ENCODE measurements around the gene TMEM192.
"Not testable (repeated sequence)": the region's sequence is repeated elsewhere in the genome, so short reads cannot be mapped to it uniquely, and the experiment has no call there.

TMEM192 gene

DNA sequence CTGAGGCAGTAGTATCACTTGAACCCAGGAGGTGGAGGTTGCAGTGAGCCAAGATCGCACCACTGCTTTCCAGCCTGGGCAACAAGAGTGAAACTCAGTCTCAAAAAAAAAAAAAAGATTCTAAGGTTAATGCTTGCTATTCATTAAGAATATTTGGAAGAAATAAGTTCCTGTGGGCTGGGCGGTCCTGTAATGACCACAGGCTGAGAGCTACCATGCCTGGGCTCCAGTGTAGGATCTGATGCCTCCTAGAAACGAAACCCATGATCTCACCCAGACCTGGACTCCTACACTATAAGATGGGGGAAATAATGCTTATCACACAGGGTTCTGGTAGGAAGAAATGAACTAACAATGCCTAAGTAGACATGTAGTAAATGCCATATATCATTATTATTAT, 17.8 kb downstream of the TMEM192 start:
- H3K27me3 ChIP-seq (ENCODE audit: control insufficient read depth, low read length): no peaks in the 10 kb centered on the region
- no peak overlapping the region for H3K27ac ChIP-seq (ENCODE audit: low read depth, low read length)
- H3K4me2 ChIP-seq (ENCODE audit: low read length): no peak overlapping the region
- no peak overlapping the region for H3K4me3 ChIP-seq (ENCODE audit: low read length)
- H3K36me3 ChIP-seq (ENCODE audit: control insufficient read depth, low read length): peaks cover 14% of the 10 kb centered on the region; the same call in 1 of the 2 replicates
- no peaks in the 10 kb centered on the region for H3K9me2 ChIP-seq (replicated peaks; ENCODE audit: control insufficient read depth, low read length)
- no peaks in the 10 kb centered on the region for H4K20me1 ChIP-seq (ENCODE audit: control insufficient read depth, insufficient read depth, low read depth, low read length)
- no peak for TF ChIP-seq EZH2phosphoT487 (IDR thresholded peaks at IDR 0.05; ENCODE audit: borderline replicate concordance, low read length)
- TF ChIP-seq, protein P1, sequence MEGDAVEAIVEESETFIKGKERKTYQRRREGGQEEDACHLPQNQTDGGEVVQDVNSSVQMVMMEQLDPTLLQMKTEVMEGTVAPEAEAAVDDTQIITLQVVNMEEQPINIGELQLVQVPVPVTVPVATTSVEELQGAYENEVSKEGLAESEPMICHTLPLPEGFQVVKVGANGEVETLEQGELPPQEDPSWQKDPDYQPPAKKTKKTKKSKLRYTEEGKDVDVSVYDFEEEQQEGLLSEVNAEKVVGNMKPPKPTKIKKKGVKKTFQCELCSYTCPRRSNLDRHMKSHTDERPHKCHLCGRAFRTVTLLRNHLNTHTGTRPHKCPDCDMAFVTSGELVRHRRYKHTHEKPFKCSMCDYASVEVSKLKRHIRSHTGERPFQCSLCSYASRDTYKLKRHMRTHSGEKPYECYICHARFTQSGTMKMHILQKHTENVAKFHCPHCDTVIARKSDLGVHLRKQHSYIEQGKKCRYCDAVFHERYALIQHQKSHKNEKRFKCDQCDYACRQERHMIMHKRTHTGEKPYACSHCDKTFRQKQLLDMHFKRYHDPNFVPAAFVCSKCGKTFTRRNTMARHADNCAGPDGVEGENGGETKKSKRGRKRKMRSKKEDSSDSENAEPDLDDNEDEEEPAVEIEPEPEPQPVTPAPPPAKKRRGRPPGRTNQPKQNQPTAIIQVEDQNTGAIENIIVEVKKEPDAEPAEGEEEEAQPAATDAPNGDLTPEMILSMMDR (IDR thresholded peaks at IDR 0.05; ENCODE audit: low read depth, low read length, poor library complexity, severe bottlenecking): no peak
- H3K79me2 ChIP-seq (ENCODE audit: control insufficient read depth, low read length): no peaks in the 10 kb centered on the region
- H3K4me1 ChIP-seq (ENCODE audit: control insufficient read depth, low read length): no peaks in the 10 kb centered on the region
- no peaks in the 10 kb centered on the region for H3K9me3 ChIP-seq (ENCODE audit: control insufficient read depth, insufficient read depth, low read length)
- no peaks in the 10 kb centered on the region for H3F3A ChIP-seq (ENCODE audit: control insufficient read depth, insufficient read depth)

DNA sequence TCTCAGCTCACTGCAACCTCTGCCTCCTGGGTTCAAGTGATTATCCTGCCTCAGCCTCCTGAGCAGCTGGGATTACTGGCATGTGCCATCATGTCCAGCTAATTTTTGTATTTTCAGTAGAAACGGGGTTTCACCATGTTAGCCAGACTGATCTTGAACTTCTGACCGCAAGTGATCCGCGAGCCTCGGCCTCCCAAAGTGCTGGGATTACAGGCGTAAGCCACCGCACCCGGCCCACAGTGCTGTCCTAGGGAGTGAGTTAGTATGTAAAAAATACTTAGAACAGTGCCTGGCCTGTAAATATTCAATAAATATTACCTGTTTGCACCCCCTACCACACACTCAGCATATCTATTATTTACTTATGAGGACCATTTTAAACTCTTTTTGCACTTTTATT, 20.5 kb downstream of the TMEM192 start:
- H3K9me3 ChIP-seq (ENCODE audit: control insufficient read depth, insufficient read depth, low read length); H3K4me3 ChIP-seq (ENCODE audit: low read length); H3F3A ChIP-seq (ENCODE audit: control insufficient read depth, insufficient read depth); H3K79me2 ChIP-seq (ENCODE audit: control insufficient read depth, low read length); H3K27ac ChIP-seq (ENCODE audit: low read depth, low read length); H3K27me3 ChIP-seq (ENCODE audit: control insufficient read depth, low read length); H3K4me1 ChIP-seq (ENCODE audit: control insufficient read depth, low read length); H4K20me1 ChIP-seq (ENCODE audit: control insufficient read depth, insufficient read depth, low read depth, low read length); H3K9me2 ChIP-seq (replicated peaks; ENCODE audit: control insufficient read depth, low read length); H3K4me2 ChIP-seq (ENCODE audit: low read length): not testable (repeated sequence)
- H3K36me3 ChIP-seq (ENCODE audit: control insufficient read depth, low read length): peaks cover 21% of the 10 kb centered on the region

DNA sequence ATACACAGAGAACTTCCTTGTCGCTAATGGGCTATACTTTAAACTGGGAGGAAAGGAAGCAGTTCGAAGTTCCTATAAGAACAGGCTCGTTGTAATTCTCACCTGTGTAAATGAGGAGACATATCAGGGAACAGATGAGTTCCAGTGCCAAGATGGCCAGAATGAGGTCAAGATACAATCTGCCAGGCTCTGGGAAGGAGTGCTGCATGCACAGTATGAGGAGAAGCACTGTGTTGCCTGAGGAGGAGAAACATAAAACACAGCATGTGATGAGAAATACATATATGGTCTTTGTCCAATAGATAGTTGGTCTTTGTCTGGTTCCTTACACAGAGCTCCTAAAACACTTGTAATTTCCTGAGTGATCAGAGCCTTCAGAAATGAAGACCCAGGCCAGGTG, 24.3 kb downstream of the TMEM192 start:
- Histone ChIP-seq H3K9me3 (ENCODE audit: control insufficient read depth, insufficient read depth, low read length) (no peaks in the 10 kb centered on the region), H3K9me2 (replicated peaks; ENCODE audit: control insufficient read depth, low read length) (no peaks in the 10 kb centered on the region), H3K27me3 (ENCODE audit: control insufficient read depth, low read length) (no peaks in the 10 kb centered on the region), H3K27ac (ENCODE audit: low read depth, low read length) (no peak overlapping the region), H3K79me2 (ENCODE audit: control insufficient read depth, low read length) (no peaks in the 10 kb centered on the region), H3K36me3 (ENCODE audit: control insufficient read depth, low read length) (peaks cover 35% of the 10 kb centered on the region), H3K4me1 (ENCODE audit: control insufficient read depth, low read length) (no peaks in the 10 kb centered on the region), H3F3A (ENCODE audit: control insufficient read depth, insufficient read depth) (no peaks in the 10 kb centered on the region), H3K4me2 (ENCODE audit: low read length) (no peak overlapping the region), H4K20me1 (ENCODE audit: control insufficient read depth, insufficient read depth, low read depth, low read length) (no peaks in the 10 kb centered on the region), H3K4me3 (ENCODE audit: low read length) (no peak overlapping the region)
- TF ChIP-seq, protein P1 (IDR thresholded peaks at IDR 0.05; ENCODE audit: low read depth, low read length, poor library complexity, severe bottlenecking): no peak
- TF ChIP-seq EZH2phosphoT487 (IDR thresholded peaks at IDR 0.05; ENCODE audit: borderline replicate concordance, low read length): no peak

DNA sequence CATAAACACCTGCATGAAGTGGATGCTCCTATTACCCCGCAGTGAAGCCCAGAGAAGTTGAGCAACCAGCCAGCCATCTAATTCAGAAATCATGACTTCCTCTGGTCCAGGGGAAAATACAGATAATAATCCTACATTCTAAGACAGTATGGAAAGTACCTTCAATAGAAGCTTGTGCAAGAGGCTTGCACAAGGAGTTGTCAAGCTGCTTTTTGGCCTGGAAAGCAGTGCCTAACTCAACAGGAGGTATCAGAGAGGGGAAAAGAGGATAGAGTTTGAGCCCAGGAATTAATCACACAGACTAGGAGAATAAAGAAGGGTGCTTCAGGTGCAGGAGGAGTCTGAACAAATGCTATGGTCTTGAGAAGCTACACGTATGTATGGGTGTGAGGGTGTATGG, 26.7 kb downstream of the TMEM192 start:
- no peaks in the 10 kb centered on the region for H4K20me1 ChIP-seq (ENCODE audit: control insufficient read depth, insufficient read depth, low read depth, low read length)
- peaks cover 33% of the 10 kb centered on the region for H3K36me3 ChIP-seq (ENCODE audit: control insufficient read depth, low read length)
- no peaks in the 10 kb centered on the region for H3K9me3 ChIP-seq (ENCODE audit: control insufficient read depth, insufficient read depth, low read length)
- no peak overlapping the region for H3K27ac ChIP-seq (ENCODE audit: low read depth, low read length)
- no peak overlapping the region for H3K4me3 ChIP-seq (ENCODE audit: low read length)
- no peaks in the 10 kb centered on the region for H3K4me1 ChIP-seq (ENCODE audit: control insufficient read depth, low read length)
- H3F3A ChIP-seq (ENCODE audit: control insufficient read depth, insufficient read depth): no peaks in the 10 kb centered on the region
- H3K4me2 ChIP-seq (ENCODE audit: low read length): no peak overlapping the region
- TF ChIP-seq, protein P1 (IDR thresholded peaks at IDR 0.05; ENCODE audit: low read depth, low read length, poor library complexity, severe bottlenecking): no peak
- TF ChIP-seq EZH2phosphoT487 (IDR thresholded peaks at IDR 0.05; ENCODE audit: borderline replicate concordance, low read length): no peak
- no peaks in the 10 kb centered on the region for H3K79me2 ChIP-seq (ENCODE audit: control insufficient read depth, low read length)
- H3K9me2 ChIP-seq (replicated peaks; ENCODE audit: control insufficient read depth, low read length): no peaks in the 10 kb centered on the region
- no peaks in the 10 kb centered on the region for H3K27me3 ChIP-seq (ENCODE audit: control insufficient read depth, low read length)

DNA sequence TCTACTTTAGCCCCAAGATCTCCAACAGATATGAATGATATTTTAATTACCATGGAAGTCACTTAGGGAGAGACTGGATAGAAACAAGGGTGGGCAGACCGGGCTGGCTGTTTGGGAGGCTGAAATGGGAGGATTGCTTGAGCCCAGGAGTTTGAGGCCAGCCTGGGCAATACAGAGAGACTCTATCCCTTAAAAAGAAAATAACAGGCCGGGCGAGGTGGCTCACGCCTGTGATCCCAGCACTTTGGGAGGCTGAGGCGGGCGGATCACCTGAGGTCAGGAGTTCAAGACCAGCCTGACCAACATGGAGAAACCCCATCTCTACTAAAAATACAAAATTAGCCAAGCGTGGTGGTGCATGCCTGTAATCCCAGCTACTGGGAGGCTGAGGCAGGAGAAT, 27.9 kb downstream of the TMEM192 start:
- H3K9me3 ChIP-seq (ENCODE audit: control insufficient read depth, insufficient read depth, low read length); H3F3A ChIP-seq (ENCODE audit: control insufficient read depth, insufficient read depth); H3K27me3 ChIP-seq (ENCODE audit: control insufficient read depth, low read length); H3K4me2 ChIP-seq (ENCODE audit: low read length); H4K20me1 ChIP-seq (ENCODE audit: control insufficient read depth, insufficient read depth, low read depth, low read length); H3K9me2 ChIP-seq (replicated peaks; ENCODE audit: control insufficient read depth, low read length); H3K4me1 ChIP-seq (ENCODE audit: control insufficient read depth, low read length); H3K4me3 ChIP-seq (ENCODE audit: low read length); H3K79me2 ChIP-seq (ENCODE audit: control insufficient read depth, low read length); H3K27ac ChIP-seq (ENCODE audit: low read depth, low read length): not testable (repeated sequence)
- peaks cover 33% of the 10 kb centered on the region for H3K36me3 ChIP-seq (ENCODE audit: control insufficient read depth, low read length)
